HG03558 (cell line): ENCODE results near the gene TSPAN9.

Experiments used
- ATAC-seq: cut with Tn5 transposase; IDR thresholded peaks from one replicate; pipeline ENCODE4 v1.9.1; 2021; ENCODE audit warnings: moderate number of reproducible peaks; ENCODE audit not compliant: unreplicated experiment; ENCODE audit errors: extremely low read depth

The TSPAN9 gene, protein sequence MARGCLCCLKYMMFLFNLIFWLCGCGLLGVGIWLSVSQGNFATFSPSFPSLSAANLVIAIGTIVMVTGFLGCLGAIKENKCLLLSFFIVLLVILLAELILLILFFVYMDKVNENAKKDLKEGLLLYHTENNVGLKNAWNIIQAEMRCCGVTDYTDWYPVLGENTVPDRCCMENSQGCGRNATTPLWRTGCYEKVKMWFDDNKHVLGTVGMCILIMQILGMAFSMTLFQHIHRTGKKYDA

GRCh38 chr12:3076730-3077571, at the start of gene TSPAN9:
Gene TSPAN9, plus strand, starts transcription at chr12:3077379. Its CDS starts 123,815 bp downstream, at chr12:3201194.
- ATAC-seq: no peak

- ATAC-seq: no peak
These were observed 49.1 kb upstream of the TSPAN9 start for GRCh38 chr12:3028108-3028507.

GRCh38 chr12:3030821-3031429, 46.3 kb upstream of the TSPAN9 start:
- no peak for ATAC-seq

- ATAC-seq: no peak
These were observed 45.0 kb upstream of the TSPAN9 start for GRCh38 chr12:3032161-3032560.

GRCh38 chr12:3032770-3033538, 44.2 kb upstream of the TSPAN9 start:
- ATAC-seq: no peak

DNA sequence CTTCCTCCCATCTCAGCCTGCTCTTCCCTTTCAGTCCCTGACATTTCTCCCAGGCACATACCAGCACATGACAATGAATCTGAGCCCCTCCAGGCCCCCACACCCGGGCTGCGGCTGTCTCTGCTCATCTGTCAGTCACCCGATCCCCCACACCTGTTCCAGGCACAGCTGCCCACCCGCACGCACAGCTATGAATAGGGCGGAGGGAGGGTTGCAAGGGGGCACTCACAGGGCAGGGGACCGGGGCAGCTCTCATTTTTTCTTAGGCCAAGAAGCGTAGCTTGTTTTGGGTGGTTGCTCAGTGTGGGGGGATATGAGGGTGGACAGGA, 43.7 kb upstream of the TSPAN9 start:
- ATAC-seq: no peak

DNA sequence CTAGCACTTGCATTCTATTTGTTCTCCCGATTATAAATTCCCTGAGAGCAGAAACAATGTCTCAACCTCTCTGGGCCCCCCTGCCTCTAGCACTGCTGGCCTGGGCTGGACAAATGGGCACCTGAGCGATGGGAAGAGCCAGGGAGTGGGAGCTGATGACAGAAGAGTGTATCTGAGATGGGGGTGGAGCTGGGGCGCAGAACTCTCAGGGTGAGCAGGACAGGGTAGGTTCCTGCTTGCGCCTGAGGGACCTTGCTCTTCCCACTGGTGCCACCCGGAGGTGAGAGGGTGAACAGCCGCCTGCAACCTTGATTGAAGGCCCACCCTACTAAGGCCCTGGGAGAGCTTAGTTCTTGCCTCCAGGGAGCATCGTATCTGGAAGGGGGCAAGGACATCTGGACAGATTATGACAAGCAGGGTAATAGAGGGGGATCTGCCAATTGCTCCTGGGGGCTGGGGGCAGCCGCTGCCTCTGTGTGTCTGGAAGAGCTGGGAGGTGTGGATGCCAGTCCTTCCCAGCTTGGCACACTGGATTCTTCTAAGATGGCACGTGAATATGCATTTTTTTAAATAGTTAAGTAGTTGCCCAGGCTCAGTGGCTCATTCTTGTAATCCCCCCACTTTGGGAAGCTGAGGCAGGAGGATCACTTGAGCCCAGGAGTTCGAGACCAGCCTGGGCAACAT, 43.0 kb upstream of the TSPAN9 start:
- ATAC-seq: no peak

DNA sequence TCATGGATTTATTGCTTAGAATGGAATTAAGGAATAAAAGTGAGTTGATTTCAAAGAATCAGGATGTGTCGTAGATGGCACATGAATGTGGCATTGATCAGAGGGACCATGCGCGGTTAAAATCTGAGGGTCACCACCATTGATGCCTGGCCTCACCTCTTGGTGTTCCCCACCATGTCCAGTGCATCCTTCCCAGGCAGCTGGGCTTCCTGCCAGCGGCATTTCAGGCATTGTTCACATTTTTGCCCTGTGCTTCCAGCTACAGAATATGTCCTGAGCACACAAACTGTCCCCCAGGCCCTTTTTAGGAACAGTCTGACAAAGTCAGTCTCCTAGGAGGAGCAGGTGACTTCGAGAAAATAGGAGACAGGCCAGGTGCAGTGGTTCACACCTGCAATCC, 42.0 kb upstream of the TSPAN9 start:
- no peak for ATAC-seq

GRCh38 chr12:3035815-3036702, 41.1 kb upstream of the TSPAN9 start:
- no peak for ATAC-seq

DNA sequence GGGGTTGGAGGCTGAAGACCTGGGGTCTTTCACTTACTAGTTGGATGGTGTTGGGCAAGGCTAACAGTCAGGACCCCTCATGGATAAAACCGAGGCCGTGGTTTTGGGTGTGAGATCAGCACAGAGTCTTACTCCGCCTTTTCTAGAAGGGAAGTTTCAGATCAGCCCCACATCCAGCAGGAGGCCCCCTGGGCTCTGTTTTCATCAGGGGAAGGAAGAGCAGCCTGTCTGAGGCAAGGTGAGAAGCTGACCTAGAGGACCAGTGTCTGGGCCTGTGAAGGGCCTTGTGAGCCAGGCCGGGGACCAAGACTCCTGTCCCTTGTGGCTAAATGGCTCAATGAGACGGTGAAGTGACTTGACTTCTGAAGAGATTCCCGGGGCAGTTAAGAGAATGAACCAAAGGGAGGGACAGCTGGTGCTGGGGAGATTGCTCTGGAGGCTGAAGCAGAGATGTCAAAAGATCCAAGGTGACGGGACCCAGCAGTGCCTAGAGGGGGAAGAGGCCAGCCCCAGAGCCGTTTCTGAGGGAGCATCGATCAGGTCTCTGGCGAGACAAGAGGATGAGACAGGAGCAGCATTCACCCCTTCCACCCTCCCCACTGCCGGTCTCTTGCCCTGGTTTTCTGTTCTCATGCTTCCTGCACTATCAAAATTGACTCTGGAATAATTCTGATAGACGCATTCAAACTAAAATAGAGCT, 40.1 kb upstream of the TSPAN9 start:
- ATAC-seq: no peak

GRCh38 chr12:3038166-3038565, 39.0 kb upstream of the TSPAN9 start:
- ATAC-seq: no peak

- no peak for ATAC-seq
These were observed 38.2 kb upstream of the TSPAN9 start for GRCh38 chr12:3038926-3039510.

GRCh38 chr12:3040026-3040656, 37.0 kb upstream of the TSPAN9 start:
- ATAC-seq: no peak

- no peak for ATAC-seq
These were observed 36.3 kb upstream of the TSPAN9 start for GRCh38 chr12:3040663-3041544.

DNA sequence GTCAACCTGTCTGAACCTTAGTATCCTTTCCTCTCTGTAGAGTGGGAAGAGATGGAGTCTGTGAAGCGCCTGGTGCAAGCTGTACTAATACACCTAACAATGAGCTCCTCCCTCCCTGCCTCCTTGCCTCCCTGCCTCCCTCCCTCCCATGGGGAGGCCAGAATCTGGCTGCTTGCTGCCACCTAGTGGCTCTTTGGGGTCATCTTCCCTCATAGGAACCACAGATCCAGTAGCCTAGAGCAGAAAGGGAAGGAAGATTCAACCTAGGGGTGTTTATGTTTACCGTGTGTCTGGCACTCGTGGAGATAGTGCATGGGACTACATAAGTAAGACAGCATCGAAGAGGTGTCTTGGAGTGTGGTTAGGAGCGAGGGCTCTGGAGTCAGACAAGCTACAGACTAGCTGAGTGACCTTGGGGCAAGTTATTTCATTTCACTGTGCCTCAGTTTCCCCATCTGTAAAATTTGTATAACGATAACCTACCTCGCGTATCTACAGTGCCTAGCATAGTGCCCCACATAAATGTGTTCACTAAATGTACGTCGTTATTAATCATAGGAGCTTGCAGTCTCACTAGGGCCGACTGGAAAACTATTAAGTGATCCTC, 35.5 kb upstream of the TSPAN9 start:
- ATAC-seq: no peak

- no peak for ATAC-seq
These were observed 34.8 kb upstream of the TSPAN9 start for GRCh38 chr12:3042394-3042793.
